GM10266 (cell line): ENCODE data around the gene CCNG2.

Experiments used
- DNase-seq: peaks from one replicate; pipeline ENCODE4 v3.0.0; 2012; ENCODE audit errors: extremely low spot score
- TF ChIP-seq, protein P1 (sequence below): IDR thresholded peaks from 2 replicates; pipeline ENCODE4 v1.5.1; 2012; ENCODE audit warnings: mild to moderate bottlenecking, low read depth; ENCODE audit not compliant: control insufficient read depth, insufficient read depth; ENCODE audit errors: missing control alignments

Gene CCNG2

DNA sequence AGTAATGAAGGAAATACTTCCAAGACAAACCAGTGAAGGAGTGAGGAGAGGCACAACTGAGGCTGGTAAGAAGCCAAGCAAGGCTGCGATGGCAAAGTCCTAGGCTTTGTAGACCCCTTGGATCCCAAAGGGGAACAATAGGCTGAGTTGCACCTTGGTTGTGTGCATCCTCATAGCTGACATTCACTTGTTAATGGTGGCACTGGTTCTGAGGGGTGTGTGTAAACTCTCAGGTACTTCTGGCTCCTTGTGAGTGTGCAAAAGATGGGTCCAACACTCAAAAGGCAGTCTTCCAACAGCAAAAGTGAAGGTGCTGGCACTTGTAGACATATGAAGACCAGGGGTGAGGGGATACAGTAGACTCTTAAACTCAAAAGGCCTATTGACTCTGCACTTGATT is 60.5 kb downstream of the CCNG2 start:
- TF ChIP-seq, protein P1, sequence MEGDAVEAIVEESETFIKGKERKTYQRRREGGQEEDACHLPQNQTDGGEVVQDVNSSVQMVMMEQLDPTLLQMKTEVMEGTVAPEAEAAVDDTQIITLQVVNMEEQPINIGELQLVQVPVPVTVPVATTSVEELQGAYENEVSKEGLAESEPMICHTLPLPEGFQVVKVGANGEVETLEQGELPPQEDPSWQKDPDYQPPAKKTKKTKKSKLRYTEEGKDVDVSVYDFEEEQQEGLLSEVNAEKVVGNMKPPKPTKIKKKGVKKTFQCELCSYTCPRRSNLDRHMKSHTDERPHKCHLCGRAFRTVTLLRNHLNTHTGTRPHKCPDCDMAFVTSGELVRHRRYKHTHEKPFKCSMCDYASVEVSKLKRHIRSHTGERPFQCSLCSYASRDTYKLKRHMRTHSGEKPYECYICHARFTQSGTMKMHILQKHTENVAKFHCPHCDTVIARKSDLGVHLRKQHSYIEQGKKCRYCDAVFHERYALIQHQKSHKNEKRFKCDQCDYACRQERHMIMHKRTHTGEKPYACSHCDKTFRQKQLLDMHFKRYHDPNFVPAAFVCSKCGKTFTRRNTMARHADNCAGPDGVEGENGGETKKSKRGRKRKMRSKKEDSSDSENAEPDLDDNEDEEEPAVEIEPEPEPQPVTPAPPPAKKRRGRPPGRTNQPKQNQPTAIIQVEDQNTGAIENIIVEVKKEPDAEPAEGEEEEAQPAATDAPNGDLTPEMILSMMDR = no peak
- no peak for DNase-seq

DNA sequence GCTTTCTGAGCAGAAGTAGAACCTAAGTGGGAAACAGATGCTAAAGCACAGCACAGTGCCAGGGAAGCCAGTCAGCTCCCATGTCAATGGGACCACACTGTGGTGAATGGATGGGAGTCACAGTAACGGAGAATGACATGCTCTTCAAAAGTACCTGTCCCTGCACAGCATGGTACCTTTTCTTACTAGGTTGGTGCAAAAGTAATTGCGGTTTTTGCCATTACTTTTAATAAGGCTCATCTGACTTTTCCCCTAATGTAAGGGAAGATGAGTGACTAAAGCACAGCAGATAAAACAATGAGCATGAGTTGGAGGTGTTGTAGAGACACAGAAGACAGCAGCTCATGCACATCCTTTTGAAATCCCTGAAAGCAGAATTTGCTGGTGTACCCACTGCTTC is 62.3 kb downstream of the CCNG2 start:
- DNase-seq = no peak
- TF ChIP-seq, protein P1 = no peak
